HG03196 (cell line): ENCODE measurements around the gene LRP2BP.

Experiments used
- ATAC-seq: cut with Tn5 transposase; IDR thresholded peaks from one replicate; pipeline ENCODE4 v1.9.1; 2021; ENCODE audit not compliant: unreplicated experiment

LRP2BP gene

DNA sequence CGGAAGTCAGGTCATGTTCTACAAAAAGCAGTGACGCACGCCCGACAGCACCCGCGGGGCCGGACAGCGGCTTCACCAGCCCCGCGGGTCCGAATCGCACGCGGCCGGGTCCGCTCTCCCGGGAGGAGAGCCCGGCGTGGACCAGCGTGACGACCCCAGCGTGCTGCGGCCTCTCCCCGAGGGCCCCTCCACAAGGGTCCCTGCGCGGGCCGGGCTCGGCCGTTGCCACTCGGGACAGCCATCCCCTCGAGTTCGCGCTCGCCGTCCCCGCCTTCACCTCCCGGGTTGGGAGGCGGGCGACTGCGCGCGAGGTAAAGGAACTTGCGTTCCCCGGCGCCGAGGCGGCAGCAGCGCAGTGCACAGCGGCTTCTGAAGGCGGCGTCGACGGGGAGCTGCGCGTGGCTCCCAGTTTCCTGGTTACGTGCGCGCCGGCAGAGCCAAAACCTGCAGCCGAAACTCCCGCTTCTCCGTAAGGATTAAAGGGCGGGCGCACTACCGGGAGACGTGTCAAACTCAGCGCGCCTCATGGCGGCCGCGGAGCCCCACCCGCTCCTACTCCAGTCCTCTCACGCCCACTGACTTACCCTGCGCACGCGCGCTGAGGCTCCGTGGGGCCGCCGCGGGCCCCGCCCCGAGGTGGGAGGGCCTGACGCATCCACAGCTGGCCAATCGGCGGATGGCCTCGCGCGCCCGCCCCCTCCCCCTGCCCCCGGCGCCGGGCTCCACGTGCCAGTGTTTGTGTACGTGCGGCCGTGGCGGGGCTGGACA lies 416 bp upstream of the LRP2BP start:
- ATAC-seq: peak; percentile 81

- ATAC-seq: no peak
Measured at GRCh38 chr4:185394568-185395237, 1.0 kb downstream of the LRP2BP start.

- ATAC-seq: no peak
Measured at GRCh38 chr4:185392156-185392555, 3.6 kb downstream of the LRP2BP start.

DNA sequence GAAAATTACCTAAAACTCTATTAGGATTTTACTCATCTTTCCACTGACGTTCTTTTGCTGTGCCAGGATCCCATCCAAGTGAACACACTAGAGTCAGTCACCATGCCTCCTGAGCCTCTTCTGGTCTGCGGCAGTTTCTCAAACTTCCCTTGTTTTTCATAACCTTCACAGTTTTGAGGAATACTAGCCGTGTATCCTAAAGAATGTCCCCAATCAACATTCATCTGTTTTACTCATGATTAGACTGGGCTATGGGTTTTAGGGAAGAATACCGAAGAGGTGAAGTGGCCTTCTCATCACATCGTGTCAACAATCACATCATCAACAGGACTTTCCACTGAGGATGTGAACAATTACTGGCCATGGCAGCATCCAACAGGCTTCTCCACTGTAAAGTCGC lies 4.8 kb downstream of the LRP2BP start:
- ATAC-seq: no peak

DNA sequence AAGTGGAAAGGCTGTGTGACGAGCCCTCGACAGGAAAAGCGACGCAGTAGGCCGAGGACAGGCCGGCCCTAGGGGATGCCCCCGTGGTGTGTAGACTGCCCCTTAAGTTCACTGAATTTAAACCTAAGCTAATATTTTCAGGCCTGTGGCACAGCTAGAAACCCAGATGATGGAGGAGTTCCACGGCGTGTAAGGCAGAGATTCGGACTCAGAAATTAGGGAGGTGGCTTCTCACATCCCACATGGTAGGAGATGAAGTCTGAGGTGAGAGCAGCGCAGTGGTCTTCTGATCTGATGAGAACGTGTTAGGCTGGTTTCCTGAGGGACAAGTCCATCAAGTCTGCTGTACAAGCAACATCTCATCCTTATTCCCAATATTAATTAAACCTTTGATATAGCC lies 7.8 kb downstream of the LRP2BP start:
- no peak for ATAC-seq

DNA sequence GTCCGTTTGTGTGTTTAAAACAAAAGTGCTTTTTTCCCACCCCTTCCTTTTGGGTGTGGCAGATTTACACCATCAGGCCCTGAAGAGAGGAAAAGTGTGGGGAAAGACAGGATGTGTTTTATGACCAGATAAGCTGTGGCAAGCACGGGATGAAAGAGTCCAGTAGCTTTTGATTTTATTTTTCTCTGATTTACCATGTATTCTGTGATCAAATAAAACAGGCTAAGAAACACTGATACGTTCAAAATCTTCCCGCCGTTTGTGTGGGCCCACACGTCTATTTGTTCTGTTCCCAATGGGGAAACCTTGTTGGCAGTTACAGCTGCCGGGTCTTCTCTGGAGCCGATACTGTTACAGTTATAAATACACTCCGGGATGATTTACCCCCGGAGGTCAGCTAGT lies 10.8 kb downstream of the LRP2BP start:
- ATAC-seq: no peak

DNA sequence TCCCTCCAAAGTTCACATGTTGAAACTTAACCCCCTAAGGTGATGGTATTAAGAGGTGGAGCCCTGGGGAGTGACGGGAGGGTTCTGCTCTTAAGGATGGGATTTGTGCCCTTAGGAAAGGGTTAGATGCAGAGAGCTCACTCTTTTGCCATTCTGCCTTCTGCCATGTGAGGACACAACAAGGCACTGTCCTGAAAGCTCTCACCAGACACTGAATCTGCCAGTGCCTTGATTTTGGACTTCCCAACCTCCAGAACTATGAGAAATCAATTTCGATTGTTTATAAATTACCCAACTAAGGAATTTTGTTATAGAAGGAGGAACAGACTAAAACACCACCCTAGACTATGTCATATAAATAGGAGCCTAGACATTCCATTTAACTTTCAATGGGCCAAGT lies 11.7 kb downstream of the LRP2BP start:
- ATAC-seq: no peak

DNA sequence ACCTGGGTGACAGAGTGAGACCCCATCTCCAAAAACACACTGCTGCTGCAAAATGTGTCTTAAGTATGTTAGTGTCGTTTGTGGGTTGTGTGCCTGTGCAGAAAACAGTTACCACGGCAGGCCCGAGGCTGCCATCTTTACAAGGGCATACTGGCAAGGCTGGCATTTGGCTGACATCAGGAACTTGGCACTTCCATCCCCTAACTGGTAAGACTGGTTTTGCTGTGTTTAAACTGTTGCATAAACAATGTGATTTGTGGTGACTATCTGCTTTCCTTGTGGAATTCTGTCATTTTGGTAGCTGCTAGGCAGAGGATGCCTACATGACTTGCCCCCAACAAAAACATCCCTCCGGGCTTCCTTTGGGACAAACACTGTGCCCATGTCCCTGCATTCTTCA lies 12.3 kb downstream of the LRP2BP start:
- ATAC-seq: no peak

- no peak for ATAC-seq
Measured at GRCh38 chr4:185382754-185383153, 13.0 kb downstream of the LRP2BP start.

DNA sequence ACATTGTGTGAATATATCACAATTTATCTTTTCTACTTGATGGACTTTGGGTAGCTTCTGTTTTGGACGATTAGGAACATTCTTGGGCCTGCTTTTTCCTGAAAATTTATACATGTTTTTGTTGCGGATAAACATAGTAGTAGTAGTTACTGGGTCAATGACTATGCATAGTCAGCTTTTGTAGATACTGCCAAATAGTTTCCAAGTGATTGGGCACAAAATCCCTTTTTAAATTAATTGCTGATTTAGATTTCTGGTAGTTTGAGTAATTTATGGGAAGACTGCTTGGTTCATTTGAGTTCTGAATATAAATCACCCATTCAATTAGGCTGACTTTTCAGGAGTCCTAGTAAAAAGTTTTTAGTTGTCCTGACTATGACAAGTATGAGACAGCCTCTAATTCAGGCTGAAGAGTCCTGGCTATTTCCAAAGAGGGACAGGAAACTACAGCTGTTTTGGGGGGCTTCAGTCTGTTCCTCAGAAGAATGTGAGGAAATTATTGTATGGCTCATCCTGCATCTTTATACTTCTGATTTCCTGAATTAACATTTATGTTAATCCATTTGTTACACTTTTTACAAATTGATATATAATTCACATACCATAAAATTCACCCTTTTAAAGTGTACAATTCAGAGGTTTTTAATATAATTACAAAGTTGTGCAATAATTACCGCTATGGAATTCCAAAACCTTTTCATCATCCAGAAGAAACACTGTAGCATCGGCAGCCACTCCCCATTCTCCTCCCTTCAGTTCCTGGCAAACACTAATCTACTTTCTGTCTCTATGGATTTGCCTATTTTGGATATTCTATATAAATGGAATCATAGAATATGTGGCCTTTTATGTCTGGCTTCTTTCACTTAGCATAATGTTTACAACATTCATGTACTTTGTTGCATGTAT lies 14.2 kb downstream of the LRP2BP start:
- ATAC-seq: no peak

DNA sequence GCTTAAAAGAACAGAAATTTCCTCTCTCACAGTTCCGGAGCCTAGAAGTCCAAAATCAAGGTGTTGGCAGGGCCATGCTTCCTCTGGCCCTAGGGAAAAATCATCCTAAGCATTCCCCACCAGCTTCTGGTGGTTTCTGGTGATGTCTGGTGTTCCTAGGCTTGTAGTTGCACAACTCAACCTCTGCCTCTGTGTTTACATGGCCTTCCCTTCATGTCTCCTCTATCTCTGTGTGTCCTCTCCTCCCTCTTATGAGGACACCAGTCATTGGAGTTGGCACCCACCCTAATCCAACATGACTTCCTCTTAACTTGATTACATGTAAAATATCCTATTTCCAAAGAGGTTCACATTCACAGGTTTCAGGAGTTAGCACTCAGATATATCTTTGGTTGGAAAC lies 15.4 kb downstream of the LRP2BP start:
- ATAC-seq: no peak

- no peak for ATAC-seq
Measured at GRCh38 chr4:185379326-185380295, 16.1 kb downstream of the LRP2BP start.

- ATAC-seq: no peak
Measured at GRCh38 chr4:185378264-185378663, 17.5 kb downstream of the LRP2BP start.

DNA sequence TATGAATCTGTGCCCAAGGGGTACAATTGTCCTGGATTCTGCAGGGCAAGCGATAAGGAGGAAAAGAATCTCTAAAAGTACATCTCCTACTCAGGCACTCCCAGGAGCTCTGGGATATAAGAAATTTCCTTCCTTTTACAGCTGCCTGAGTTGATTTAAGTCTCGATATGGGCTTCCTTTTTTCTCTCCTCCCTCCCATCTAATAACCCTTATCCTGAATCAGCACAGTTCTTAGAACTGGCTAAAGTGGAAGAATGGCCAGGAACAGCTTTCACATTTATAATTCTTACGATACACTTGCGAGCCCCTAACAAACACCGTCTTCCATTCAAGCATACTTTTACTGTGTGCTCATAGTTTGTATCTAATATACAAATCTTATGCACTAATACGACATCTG lies 21.2 kb downstream of the LRP2BP start:
- no peak for ATAC-seq

DNA sequence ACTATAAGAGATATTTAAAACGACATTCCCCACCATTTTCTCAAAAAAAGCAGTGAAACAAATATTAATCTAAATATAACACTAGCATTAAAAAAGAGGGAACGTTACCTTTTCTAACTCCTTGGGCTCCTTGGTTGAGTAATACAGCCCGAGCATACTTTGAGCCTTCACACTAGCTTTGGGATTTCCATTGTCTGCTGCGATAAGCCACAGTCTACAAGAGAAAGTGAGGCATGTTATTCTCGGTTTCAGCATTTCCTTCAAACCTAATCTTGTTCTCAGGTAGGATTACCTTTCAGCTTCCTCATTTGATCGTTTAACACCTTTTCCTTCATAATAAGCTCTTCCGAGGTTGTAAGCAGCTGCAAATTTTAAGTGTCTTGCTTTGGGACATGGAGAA lies 21.7 kb downstream of the LRP2BP start:
- ATAC-seq: no peak

DNA sequence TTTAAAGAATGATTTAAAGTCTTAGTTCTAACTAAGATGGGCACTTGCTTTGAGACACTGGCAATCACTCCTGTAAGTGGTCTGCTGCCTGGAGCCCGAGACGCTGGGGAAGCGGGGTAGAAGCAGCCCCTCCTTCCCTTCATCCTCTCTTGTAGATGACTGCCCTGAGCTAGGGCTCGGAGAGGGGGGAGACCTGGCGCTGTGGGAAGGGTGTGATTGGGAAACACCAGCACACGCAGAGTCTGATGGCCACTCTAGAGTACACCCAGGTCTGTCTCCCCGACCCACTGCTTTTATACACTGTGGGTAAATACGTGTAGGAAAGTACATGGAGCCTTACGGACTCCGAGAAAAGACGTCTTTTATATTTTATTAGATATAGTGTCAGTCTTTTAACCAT lies 24.0 kb downstream of the LRP2BP start:
- no peak for ATAC-seq

DNA sequence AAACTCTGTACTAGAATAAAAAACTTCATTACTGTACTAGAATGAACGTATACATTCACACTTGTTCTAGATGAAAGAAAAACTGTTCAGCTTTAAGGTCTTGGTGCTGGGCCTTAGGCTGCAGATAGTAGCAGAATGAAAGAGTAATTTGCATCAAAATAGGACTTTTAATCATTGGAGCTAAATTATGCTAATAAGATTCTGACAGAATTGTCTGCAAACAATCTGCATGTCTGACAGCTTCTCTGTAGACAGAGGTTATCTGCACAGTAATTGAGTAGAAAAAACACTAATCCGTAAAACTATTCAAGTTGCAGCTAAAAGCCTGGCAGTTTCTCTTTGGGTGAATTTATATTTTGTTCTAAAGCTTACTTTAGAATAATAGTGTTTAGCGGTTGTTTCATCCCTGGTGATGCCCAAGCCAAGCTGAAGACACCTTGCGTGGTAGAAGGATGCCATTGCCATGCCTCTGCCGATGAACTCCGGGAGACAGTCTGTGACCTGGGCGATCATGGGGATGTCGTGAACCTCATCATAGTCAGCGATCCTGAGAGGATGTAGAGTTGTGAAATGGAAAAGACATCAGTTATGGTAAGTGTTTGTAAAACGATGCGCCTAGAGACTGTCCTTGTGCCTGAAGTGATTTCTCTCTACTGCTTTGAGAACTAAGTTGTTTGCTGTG lies 25.3 kb downstream of the LRP2BP start:
- ATAC-seq: no peak

- no peak for ATAC-seq
Measured at GRCh38 chr4:185369731-185370130, 26.0 kb downstream of the LRP2BP start.

GRCh38 chr4:185364886-185365285 lies 30.8 kb downstream of the LRP2BP start:
- ATAC-seq: no peak

DNA sequence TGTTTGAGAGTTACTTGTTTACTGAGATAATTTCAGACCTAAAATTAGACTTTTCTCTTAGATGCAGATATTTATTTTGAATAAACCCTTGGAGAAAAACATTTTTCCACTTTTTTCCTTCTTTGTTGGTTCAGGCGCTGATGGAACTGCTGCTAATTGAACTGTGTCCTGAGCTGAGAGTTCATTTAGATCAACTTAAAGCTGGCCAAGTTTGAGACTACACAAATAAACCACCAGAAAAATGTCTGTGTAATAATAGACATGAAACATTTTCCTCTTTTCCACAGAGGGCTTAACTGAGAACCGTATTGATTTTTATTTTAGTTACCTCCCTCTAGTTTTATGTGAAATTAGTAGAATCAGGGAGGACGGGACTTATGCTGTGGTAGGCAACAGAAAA lies 32.5 kb downstream of the LRP2BP start:
- no peak for ATAC-seq
